PC-3 (cell line): ENCODE data around the gene ATG7.

ENCODE experiments used
- EZH2 ChIP-seq: fragments of 300-600 bp; sonication (generic); IDR thresholded peaks from one replicate; pipeline ENCODE4 v1.6.1; 2017; ENCODE audit warnings: antibody characterized with exemption, mild to moderate bottlenecking, low read length; ENCODE audit not compliant: unreplicated experiment
- EZH2phosphoT487 ChIP-seq: fragments of 300-600 bp; sonication (generic); IDR thresholded peaks from 2 replicates; pipeline ENCODE4 v1.6.1; 2018; ENCODE audit warnings: mild to moderate bottlenecking, antibody characterized with exemption, low read length, borderline replicate concordance
- TF ChIP-seq, protein P1 (sequence below): fragments of 300-600 bp; sonication (generic); conservative IDR thresholded peaks from 2 replicates; pipeline ENCODE4 v1.5.1; 2017; ENCODE audit warnings: antibody characterized with exemption, low read depth, mild to moderate bottlenecking, low read length

DNA sequence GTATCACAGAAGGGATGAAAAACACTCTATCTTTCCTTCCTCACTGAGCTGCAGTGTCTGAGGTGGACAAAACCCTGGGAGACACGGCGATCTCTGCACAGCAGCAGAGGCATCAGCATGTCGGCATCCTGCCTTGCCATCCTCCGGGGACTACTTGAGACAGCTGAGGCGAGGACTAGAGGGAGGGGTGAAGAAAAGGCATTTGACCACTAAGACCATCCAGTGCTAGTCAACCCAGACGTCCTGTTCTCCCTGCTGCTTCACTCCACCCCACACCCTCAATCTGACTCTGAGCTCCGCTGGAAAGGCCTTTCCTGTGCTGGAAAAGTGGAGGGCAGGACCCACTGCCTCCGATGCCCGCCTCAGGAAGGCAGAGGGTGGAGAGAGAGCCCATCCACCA, 304.3 kb downstream of the ATG7 start:
- TF ChIP-seq, protein P1, sequence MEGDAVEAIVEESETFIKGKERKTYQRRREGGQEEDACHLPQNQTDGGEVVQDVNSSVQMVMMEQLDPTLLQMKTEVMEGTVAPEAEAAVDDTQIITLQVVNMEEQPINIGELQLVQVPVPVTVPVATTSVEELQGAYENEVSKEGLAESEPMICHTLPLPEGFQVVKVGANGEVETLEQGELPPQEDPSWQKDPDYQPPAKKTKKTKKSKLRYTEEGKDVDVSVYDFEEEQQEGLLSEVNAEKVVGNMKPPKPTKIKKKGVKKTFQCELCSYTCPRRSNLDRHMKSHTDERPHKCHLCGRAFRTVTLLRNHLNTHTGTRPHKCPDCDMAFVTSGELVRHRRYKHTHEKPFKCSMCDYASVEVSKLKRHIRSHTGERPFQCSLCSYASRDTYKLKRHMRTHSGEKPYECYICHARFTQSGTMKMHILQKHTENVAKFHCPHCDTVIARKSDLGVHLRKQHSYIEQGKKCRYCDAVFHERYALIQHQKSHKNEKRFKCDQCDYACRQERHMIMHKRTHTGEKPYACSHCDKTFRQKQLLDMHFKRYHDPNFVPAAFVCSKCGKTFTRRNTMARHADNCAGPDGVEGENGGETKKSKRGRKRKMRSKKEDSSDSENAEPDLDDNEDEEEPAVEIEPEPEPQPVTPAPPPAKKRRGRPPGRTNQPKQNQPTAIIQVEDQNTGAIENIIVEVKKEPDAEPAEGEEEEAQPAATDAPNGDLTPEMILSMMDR, result no peak
- TF ChIP-seq EZH2 (no peak), EZH2phosphoT487 (no peak)
